GM21367 (cell line): ENCODE data around the gene SCN10A.
A peak's percentile ranks its signal among the peaks of the same experiment; 100 is the strongest.

ENCODE experiments used
- ATAC-seq: cut with Tn5 transposase; IDR thresholded peaks from one replicate; pipeline ENCODE4 v1.9.1; 2021; ENCODE audit not compliant: unreplicated experiment

SCN10A gene

DNA sequence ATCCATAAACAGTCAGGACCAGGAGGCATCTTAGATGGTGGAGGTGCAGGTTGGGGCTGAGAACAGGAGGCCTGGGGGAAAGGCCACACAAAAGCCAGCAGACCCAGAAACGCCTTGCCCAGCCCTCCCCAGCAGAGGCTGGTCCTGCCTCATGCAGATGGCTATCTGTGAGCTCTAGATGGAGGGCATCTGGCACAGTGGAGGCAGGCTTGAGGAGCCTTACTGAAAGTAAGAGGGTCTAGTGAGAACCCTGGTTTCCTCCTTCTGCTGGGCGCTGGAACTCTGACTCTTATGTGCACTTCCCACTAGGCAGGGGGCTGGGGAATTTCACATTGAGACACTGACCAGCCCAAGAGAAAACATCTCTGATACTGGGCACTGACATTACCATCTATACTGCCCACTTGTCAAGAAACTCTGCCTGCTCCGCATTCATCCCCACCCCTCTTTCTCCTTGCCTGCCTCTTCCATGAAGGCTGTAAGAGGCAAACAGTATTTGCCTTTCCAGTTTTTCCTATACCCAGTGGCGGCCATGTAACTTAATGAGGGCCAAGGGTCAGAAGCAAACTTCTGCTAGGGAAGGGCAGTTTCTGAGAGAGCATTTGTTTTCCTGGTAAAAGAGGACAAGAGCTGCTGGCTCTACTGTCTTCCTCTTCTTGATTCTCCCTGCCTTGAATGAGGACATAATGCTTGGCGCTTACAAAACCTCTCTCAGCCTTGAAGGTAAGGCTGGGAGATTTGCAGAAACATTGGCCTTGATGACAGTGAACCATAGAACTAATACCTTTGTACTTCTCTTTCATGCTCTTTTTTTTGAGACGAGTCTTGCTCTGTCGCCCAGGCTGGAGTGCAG lies 162.1 kb downstream of the SCN10A start:
- no peak for ATAC-seq

GRCh38 chr3:38652934-38653333 lies 163.1 kb downstream of the SCN10A start:
- no peak for ATAC-seq

DNA sequence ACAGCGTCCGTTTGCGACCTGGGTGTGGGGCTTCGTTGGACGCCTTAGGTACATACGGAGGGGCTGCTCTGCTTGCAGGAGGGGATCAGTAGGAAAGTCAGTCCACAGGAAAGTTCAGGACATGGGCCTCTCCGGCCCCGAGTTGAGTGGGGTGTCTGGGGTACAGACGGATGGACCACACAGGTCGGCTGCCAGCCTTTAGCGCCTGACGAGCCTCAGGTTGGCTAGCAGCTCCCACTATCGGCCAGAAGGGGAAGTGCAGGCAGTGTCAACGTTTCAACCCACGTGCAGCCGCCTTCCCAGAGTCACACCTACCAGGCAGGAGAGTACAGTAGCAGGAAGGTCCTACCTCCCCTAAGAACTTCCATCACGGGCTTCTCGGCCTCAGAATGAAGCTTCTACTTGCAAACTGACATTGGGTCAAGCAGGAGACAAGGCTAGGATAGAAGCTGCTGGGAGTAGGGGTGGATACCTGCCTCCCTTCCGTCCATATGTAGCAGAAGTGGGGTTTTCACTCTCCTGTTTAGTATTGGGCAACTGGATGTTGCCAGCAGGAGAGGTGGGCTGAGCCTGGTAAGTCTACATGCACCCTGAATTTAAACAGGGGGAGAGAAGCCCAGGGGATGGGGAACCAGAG lies 164.7 kb downstream of the SCN10A start:
- peak; percentile 64 for ATAC-seq

DNA sequence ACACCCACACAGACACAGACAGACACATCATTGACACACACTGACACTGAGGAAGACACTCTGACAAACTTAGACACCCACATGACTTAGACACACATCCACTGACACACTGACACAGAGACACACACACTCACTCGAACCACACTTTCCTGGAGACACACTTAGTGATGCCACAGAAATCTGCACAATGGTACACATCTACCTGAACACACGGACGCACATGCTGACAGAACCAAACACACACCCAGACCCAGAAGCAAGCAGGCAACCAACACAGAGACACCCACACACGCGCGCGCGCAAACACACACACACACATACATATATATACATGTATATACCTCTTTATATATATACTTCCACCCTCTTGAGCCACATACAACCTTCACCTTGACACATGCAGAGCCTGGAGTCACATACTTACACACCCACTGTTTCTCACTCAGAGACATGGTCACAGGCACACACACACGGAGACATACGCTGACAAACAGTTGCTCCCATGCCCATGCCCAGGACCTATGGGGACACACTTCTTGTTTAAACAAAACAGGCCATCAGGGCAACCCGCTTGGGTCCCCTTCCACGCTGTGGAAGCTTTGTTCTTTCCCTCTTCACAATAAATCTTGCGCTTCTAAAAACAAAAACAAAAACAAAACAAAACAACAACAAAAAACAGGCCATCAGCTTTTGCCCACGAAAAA lies 165.6 kb downstream of the SCN10A start:
- ATAC-seq, result no peak

GRCh38 chr3:38649500-38650247 lies 166.3 kb downstream of the SCN10A start, which contains the start of gene SCN5A:
SCN5A (minus strand) TSS chr3:38649687; CDS start chr3:38633307, 16,380 bp downstream.
- ATAC-seq, result peak; percentile 35

- no peak for ATAC-seq
Observed at GRCh38 chr3:38648659-38649499, 167.1 kb downstream of the SCN10A start.

GRCh38 chr3:38648024-38648658 lies 167.9 kb downstream of the SCN10A start:
- no peak for ATAC-seq

- ATAC-seq, result no peak
Observed at GRCh38 chr3:38647217-38647970, 168.6 kb downstream of the SCN10A start.
